Hepatocyte (in vitro differentiated cells): ENCODE data around the gene MYBPH.

ENCODE experiments used
- CTCF ChIP-seq: fragments of 200-600 bp; sonication (generic); IDR thresholded peaks from 2 replicates; pipeline ENCODE4 v1.5.1; 2016; ENCODE audit warnings: antibody characterized with exemption, mild to moderate bottlenecking; ENCODE audit not compliant: poor library complexity
- EZH2 ChIP-seq: fragments of 200-600 bp; sonication (generic); IDR thresholded peaks from 2 replicates; pipeline ENCODE4 v1.6.1; 2016; ENCODE audit warnings: antibody characterized with exemption, mild to moderate bottlenecking, borderline replicate concordance
- EZH2phosphoT487 ChIP-seq: fragments of 200-600 bp; sonication (generic); IDR thresholded peaks from one replicate; pipeline ENCODE4 v1.6.1; 2018; ENCODE audit warnings: antibody characterized with exemption, mild to moderate bottlenecking, low read depth, moderate library complexity; ENCODE audit not compliant: unreplicated experiment, severe bottlenecking

GRCh38 chr1:203168991-203169390 lies 6.6 kb downstream of the MYBPH start:
- TF ChIP-seq CTCF (no peak), EZH2 (no peak), EZH2phosphoT487 (no peak)
